Keratinocyte (primary cell): ENCODE data around the gene PHF8. TPM values are rescaled to one million over a fixed set of nuclear protein-coding genes. Genes with fewer than 3 reads are reported as not detected.

Experiments
- DNase-seq: peaks from one replicate; pipeline ENCODE4 v3.0.0-alpha.2; 2011; ENCODE audit warnings: low read depth, missing footprints, low spot score
- FAIRE-seq: peaks from 2 replicates; lab custom pipeline; 2011; peaks lifted over from hg19 to GRCh38; lab: Jason Lieb, UNC
- H2AFZ ChIP-seq: 2 replicates; pipeline ENCODE4 v1.6.0; 2012; ENCODE audit warnings: low read length, control low read depth, inconsistent platforms; ENCODE audit not compliant: control insufficient read depth
- H3K27ac ChIP-seq: 2 replicates; pipeline ENCODE4 v1.5.1; 2011; ENCODE audit warnings: low read length; ENCODE audit not compliant: control insufficient read depth, insufficient read depth
- H3K27me3 ChIP-seq: 3 replicates; pipeline ENCODE4 v1.6.0; 2011; ENCODE audit warnings: low read length; ENCODE audit not compliant: control insufficient read depth, insufficient read depth; ENCODE audit errors: extremely low read depth
- H3K36me3 ChIP-seq, 2 experiments: 2 replicates in 1 of 2; 3 replicates in 1 of 2; pipeline ENCODE4 v1.5.1; 2011; ENCODE audit warnings: low read length in 2 of 2, mild to moderate bottlenecking in 1 of 2; ENCODE audit not compliant: control insufficient read depth in 2 of 2, insufficient read depth in 2 of 2; ENCODE audit errors: extremely low read depth in 1 of 2
- H3K4me1 ChIP-seq: 3 replicates; pipeline ENCODE4 v1.5.1; 2011; ENCODE audit warnings: low read length; ENCODE audit not compliant: control insufficient read depth, insufficient read depth; ENCODE audit errors: extremely low read depth
- H3K4me2 ChIP-seq: 3 replicates; pipeline ENCODE4 v1.6.0; 2011; ENCODE audit warnings: low read depth, low read length; ENCODE audit not compliant: control insufficient read depth, insufficient read depth; ENCODE audit errors: extremely low read depth
- H3K4me3 ChIP-seq, 3 experiments: fragments of 200-600 bp in 1 of 3; sonication (generic) in 1 of 3; 2 replicates in 2 of 3; 3 replicates in 1 of 3; pipeline ENCODE4 v1.5.1; 2011 to 2016; ENCODE audit warnings: low read length in 3 of 3, mild to moderate bottlenecking in 3 of 3, control low read depth in 2 of 3, inconsistent platforms in 1 of 3, low read depth in 1 of 3, mixed read lengths in 1 of 3, mixed run types in 1 of 3, moderate library complexity in 1 of 3; ENCODE audit not compliant: control insufficient read depth in 2 of 3, insufficient read depth in 2 of 3; ENCODE audit errors: extremely low read depth in 1 of 3
- H3K79me2 ChIP-seq: 2 replicates; pipeline ENCODE4 v1.6.0; 2012; ENCODE audit warnings: low read length; ENCODE audit not compliant: control insufficient read depth, insufficient read depth
- H3K9ac ChIP-seq: 3 replicates; pipeline ENCODE4 v1.6.0; 2011; ENCODE audit warnings: low read length; ENCODE audit not compliant: control insufficient read depth, insufficient read depth; ENCODE audit errors: extremely low read depth
- H3K9me1 ChIP-seq: 3 replicates; pipeline ENCODE4 v1.6.0; 2011; ENCODE audit warnings: low read length; ENCODE audit not compliant: control insufficient read depth, insufficient read depth; ENCODE audit errors: extremely low read depth
- H3K9me3 ChIP-seq: 2 replicates; pipeline ENCODE4 v1.5.1; 2012; ENCODE audit warnings: low read depth, low read length; ENCODE audit not compliant: control insufficient read depth
- H4K20me1 ChIP-seq: 3 replicates; pipeline ENCODE4 v1.6.0; 2011; ENCODE audit warnings: low read length; ENCODE audit not compliant: control insufficient read depth, insufficient read depth; ENCODE audit errors: extremely low read depth
- CTCF ChIP-seq, 3 experiments: IDR thresholded peaks in 1 of 3; conservative IDR thresholded peaks in 1 of 3; optimal IDR thresholded peaks in 1 of 3; 2 replicates in 2 of 3; 3 replicates in 1 of 3; pipeline versions ENCODE3 to v1.5.1; 2011; ENCODE audit warnings: low read length in 3 of 3, mild to moderate bottlenecking in 3 of 3, moderate library complexity in 2 of 3, control low read depth in 1 of 3, inconsistent platforms in 1 of 3; ENCODE audit not compliant: insufficient read depth in 2 of 3; ENCODE audit errors: extremely low read depth in 1 of 3
- EZH2 ChIP-seq: IDR thresholded peaks from one replicate; pipeline ENCODE4 v1.6.1; 2012; ENCODE audit warnings: inconsistent platforms, mild to moderate bottlenecking, low read length, moderate library complexity
- dilution Hi-C: fragments of 300-500 bp; cut with MboI; formaldehyde crosslinking; loops from one replicate; pipeline ENCODE4 v1.7.0; 2020; ENCODE audit warnings: low sequenced_read_pairs; ENCODE audit not compliant: extremely low pct_ligation_motif_present
- polyA plus RNA-seq, 5 experiments: library from polyadenylated mRNA; depleted of rRNA in 3 of 5; stranded (reverse) in 3 of 5; stranded (forward) in 1 of 5; unstranded in 1 of 5; fragments of >200 nt; gene quantifications; 1 replicate in 1 of 5; 2 replicates in 3 of 5; 3 replicates in 1 of 5; pipeline versions ENCODE4 v1.2.1 to v1.2.3, GENCODE V29; 2011 to 2012; ENCODE audit warnings: missing spikeins in 2 of 5, low read depth in 1 of 5, low replicate concordance in 1 of 5

PHF8 gene
- polyA plus RNA-seq, 1 donor (not counting 4 experiments of a cell fraction or from before 2014, with no cell fraction given): 5.9 TPM

GRCh38 chrX:53926030-53926429, 118.2 kb downstream of the PHF8 start:
- DNase-seq (no peak), FAIRE-seq (no peak)
- Histone ChIP-seq H3K9me1 (no peaks in the 10 kb centered on the region), H3K9me3 (no peaks in the 10 kb centered on the region), H2AFZ (no peak overlapping the region), H3K4me1 (no peaks in the 10 kb centered on the region), H3K79me2 (no peaks in the 10 kb centered on the region), H3K27me3 (no peaks in the 10 kb centered on the region), H3K9ac (no peak overlapping the region), H3K4me2 (no peak overlapping the region), H3K36me3 (no peaks in the 10 kb centered on the region), H4K20me1 (no peaks in the 10 kb centered on the region), H3K27ac (no peak overlapping the region), H3K4me3 (no peak overlapping the region)
- dilution Hi-C loops: no loop called here
- TF ChIP-seq CTCF (optimal IDR thresholded peaks at IDR 0.05 in 1 of 3, IDR thresholded peaks at IDR 0.05 in 1 of 3, conservative IDR thresholded peaks at IDR 0.05 in 1 of 3; ENCODE audit: extremely low read depth in 1 of 3, insufficient read depth in 2 of 3, low read length in 3 of 3): no peak
- no peak for TF ChIP-seq EZH2

- Histone ChIP-seq H4K20me1 (no peaks in the 10 kb centered on the region), H3K36me3 (no peaks in the 10 kb centered on the region), H3K9me1 (no peaks in the 10 kb centered on the region), H3K27me3 (no peaks in the 10 kb centered on the region), H2AFZ (no peak overlapping the region), H3K79me2 (no peaks in the 10 kb centered on the region), H3K4me3 (no peak overlapping the region), H3K4me2 (no peak overlapping the region), H3K27ac (no peak overlapping the region), H3K4me1 (no peaks in the 10 kb centered on the region), H3K9me3 (no peaks in the 10 kb centered on the region), H3K9ac (no peak overlapping the region)
- FAIRE-seq: no peak
- no peak for DNase-seq
- dilution Hi-C loops: no loop called here
- TF ChIP-seq EZH2 (no peak), CTCF (optimal IDR thresholded peaks at IDR 0.05 in 1 of 3, IDR thresholded peaks at IDR 0.05 in 1 of 3, conservative IDR thresholded peaks at IDR 0.05 in 1 of 3; ENCODE audit: extremely low read depth in 1 of 3, insufficient read depth in 2 of 3, low read length in 3 of 3) (no peak)
These were observed 125.6 kb downstream of the PHF8 start for GRCh38 chrX:53918702-53919101.
